GM21423 (cell line): ENCODE data around the gene DCC.
"Not testable (repeated sequence)": the region's sequence is repeated elsewhere in the genome, so short reads cannot be mapped to it uniquely, and the experiment has no call there.

Source experiments
- ATAC-seq: cut with Tn5 transposase; IDR thresholded peaks from one replicate; pipeline ENCODE4 v1.9.1; 2021; ENCODE audit warnings: mild to moderate bottlenecking, moderate library complexity; ENCODE audit not compliant: unreplicated experiment

The DCC gene

GRCh38 chr18:52349498-52349897 is 9.5 kb downstream of the DCC start:
- no peak for ATAC-seq

- no peak for ATAC-seq
Observed at GRCh38 chr18:52352920-52353319, 12.9 kb downstream of the DCC start.

- no peak for ATAC-seq
Observed at GRCh38 chr18:52353589-52353988, 13.6 kb downstream of the DCC start.

DNA sequence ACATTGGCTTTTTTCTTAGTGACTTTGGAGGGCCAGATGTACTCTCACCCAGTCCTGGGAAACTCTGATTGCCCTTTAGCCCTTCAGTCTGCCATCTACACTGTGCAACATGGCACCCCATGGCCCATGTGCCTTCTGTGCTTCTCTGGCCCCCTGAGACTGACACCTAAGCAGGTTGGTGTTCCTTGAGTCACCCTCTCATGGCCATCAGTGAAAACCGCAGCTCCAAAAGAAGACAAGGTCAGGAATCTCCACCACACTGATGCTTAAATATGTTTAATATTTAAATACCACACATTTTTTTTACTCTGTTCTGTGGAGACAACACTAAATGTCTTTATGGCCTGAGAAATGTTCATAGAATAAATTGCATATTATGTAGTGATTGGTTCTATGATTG is 23.9 kb downstream of the DCC start:
- ATAC-seq, result no peak

- not testable (repeated sequence) for ATAC-seq
Observed at GRCh38 chr18:52366851-52367250, 26.9 kb downstream of the DCC start.

DNA sequence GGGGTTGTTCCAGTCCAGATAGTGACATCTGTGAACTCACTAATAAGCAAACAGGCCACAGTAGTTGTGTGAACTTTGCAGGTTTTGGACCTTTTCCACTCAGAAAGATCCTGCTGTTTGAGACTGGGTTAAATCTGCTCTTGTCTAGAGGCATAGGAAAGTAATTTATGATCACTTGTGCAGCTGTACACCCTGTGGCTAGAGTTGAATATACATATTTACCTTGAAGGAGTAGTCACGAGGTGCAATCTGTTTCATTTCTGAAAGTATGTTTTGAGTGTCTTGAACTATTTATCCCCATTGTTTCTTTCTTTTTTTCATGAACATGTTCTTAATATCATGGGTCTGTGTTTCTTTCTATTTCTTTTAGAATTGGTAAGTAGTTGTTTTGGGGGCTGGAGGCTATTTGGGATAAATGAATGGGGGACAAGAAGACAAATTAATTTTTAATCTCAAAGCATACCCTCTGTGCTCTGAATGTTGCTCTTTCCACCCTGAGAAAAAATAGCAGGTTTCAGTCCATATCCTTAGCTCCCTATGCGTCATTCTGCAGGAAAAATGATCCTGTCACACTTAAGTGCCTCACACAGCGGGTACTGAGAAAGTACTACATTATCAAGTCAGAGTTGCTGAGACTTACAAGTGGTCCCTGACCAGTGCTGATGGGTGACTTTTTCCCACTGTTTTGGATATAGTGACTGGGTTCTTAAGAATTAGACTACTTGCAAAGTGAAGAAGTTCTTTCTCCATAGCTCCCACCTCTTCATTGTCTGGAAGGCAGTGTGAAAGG is 28.2 kb downstream of the DCC start:
- ATAC-seq, result no peak

GRCh38 chr18:52370841-52371240 is 30.8 kb downstream of the DCC start:
- ATAC-seq, result no peak

GRCh38 chr18:52376104-52376503 is 36.1 kb downstream of the DCC start:
- no peak for ATAC-seq

DNA sequence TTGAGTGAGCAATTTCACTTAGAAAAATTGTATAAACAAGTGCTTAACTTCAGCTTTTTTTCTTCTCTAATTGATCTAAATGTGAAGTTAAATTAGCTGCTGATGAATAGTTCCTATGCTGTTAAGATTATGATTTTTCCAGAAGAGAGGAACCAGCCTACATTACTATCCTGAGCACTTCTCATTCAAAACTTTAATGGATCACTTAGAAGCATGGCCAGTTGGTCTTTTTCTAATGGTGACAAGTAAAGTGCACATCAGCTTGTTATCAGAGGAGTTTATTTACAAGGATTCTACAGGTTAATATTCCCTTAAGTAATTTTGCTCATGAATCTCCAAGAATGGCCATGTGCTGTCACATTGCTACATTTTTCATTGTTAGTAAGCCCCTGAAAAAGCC is 37.1 kb downstream of the DCC start:
- ATAC-seq, result no peak

- no peak for ATAC-seq
Observed at GRCh38 chr18:52386306-52386705, 46.3 kb downstream of the DCC start.

DNA sequence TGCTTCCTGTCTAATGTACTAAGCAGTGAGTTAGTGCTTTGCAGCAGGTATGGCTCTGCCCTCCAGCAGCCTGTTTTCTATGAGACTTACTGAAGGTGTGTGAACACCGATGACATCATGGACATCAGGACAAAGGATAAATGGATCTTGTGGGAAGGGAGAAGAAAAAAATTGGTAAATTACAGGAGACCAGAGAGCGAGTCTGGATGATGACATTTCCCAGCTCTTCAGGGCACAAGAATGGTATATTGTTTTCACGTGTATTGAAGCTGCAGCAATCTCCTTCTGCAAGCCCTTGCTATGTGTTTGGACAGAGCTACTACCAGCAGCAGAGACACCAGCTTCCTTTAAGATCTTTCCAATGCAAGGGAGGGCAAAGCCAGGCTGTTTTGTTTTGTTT is 47.2 kb downstream of the DCC start:
- no peak for ATAC-seq

DNA sequence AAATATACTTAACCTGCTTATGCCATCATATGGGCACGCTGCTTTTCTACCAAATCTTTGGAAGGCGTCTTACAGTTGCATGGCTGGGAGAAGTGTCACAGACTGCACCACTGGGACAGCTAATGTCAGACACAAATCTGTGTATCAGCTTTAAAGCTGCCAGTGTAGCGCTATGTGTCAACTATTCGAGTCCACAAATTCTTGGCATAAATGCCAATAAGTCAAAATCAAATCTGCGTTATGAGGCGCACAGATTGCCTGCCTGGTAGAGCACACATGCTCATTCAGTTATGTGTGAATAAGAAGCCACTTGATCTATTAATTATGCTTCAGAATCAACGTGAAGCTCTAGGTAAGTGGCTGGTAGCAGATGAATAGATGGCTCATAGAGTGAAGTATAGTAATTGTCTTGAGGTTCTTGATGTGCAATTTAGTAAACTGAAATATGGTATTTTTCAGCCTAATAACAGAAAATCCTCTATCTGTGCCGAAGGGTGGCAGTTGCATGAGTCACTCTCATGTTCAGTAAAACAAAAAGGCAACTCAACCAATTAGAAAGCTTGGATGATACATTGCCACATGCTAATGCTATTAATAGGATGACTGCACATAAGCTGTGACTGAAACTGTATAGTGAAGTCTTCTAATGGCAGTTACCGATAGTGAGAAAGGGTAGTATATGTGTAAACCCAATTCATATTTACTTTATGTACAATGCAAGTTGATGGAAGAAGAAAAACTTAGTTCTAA is 52.0 kb downstream of the DCC start:
- peak; percentile 48 for ATAC-seq

- peak; percentile 62 for ATAC-seq
Observed at GRCh38 chr18:52394602-52395001, 54.6 kb downstream of the DCC start.

DNA sequence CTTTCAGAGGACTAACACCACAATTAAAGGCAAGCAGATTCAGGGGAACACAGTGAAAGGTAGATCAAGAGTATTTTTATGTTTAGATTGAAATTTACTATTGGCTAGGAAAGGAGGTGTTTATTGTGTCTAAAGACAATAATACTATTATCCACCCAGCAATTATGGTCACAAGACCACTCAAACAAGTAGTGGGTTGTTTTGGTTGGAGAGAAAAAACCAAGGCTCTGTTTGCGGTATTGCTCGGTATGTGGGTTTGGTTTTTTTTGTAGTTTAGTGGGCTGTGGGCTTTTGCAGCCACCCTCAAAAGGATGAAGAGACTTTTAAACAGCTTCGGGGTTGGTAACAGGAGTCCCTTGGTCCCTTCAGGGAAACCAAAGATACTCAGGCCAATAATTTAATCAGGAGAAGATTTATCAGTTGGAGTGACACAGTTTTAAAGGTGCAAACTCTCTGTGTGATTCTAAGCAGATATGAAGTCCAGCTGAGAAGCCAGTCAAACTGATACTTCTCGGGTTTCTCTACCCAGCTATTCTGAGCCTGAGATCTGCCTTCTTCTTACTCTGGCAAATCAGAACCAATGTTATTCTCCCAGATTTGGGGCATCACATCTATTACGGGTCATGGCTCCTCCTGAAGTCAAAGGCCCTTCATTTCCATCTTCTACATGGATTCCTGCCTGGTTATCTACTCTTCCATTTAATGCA is 55.3 kb downstream of the DCC start:
- ATAC-seq, result no peak

- ATAC-seq, result no peak
Observed at GRCh38 chr18:52401236-52401635, 61.2 kb downstream of the DCC start.

DNA sequence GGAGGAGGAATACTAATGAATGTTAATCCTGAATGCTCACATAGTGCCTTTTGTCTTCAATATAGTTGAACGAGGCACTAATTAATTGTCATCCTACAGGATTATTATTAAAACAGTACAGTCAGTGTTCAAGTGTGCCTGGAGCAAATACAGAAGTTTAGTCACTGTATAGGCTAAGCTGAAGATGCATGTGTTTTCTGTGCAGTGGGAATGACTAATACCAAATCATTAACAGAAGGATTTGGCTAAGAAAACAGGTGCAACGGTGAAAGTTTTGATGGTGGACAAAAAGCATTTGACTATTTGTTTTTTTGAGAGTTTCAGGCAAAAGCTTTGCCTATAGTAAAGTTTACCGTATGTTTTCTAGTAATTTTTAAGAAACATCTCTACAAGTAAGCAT is 62.8 kb downstream of the DCC start:
- ATAC-seq, result no peak

GRCh38 chr18:52403291-52404021 is 63.5 kb downstream of the DCC start:
- ATAC-seq, result no peak

DNA sequence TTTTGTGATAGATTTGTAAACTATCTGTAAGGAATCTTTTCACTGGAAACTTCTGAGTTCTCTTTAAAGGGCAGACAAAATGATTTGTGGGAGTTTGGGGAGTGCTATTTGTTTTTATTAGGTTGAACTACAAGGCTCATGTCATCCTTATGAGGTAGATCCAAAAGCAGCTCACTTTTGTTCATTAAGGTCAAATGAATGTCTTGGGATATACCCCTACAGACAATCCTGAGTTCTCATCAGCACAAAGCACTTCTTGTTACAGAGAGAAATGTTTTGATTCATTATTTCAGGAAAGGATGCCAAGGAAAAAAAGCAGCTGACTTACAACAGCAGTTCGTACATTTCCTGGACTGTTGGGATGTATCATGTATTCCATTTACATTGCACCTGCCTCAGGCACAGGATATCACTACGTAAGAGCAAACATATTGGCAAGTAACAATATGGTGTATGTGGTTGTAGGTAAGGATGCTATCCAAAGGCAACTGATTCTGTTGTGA is 68.9 kb downstream of the DCC start:
- ATAC-seq, result no peak

- ATAC-seq, result peak; percentile 98
Observed at GRCh38 chr18:52409727-52410126, 69.7 kb downstream of the DCC start.

- no peak for ATAC-seq
Observed at GRCh38 chr18:52415131-52415530, 75.1 kb downstream of the DCC start.
